ENCODE measurements around the gene UMAD1. TPM values are rescaled to one million over a fixed set of nuclear protein-coding genes. Genes with fewer than 3 reads are reported as not detected.
"Not testable (repeated sequence)": the region's sequence is repeated elsewhere in the genome, so short reads cannot be mapped to it uniquely, and the experiment has no call there.

UMAD1 gene
- total RNA-seq, 4 donors from 2014 or later, result 5.6 to 13.2 (median 12.1) TPM

DNA sequence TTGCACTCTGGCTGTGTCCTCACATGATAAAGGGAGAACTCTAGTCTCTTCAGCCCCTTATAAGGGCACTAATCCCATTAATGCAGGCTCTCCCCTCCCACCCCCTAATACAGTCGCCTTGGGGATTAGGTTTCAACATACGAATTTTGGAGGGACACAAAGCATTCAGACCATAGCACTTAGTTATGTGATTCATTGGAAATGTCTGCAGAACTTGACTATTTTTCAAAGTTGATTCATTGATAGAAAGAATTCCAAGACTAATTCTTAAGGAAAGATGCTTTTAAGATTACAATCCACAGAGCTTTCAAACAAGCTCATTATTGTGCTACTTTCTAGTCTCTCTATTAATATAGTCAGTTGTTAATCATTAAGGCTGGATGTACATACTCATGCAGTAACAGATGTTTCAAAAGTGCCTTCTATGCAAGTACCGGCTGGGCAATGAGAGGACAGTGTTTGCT is 163.2 kb downstream of the UMAD1 start:
- no peak for DNase-seq (ENCODE audit: low spot score)

GRCh38 chr7:7804822-7805221 is 164.3 kb downstream of the UMAD1 start:
- not testable (repeated sequence) for ATAC-seq (ENCODE audit: low FRiP score); DNase-seq (ENCODE audit: low spot score)

More for the DNA sequence above, 163.2 kb downstream of the UMAD1 start:
- TF ChIP-seq, protein P1, sequence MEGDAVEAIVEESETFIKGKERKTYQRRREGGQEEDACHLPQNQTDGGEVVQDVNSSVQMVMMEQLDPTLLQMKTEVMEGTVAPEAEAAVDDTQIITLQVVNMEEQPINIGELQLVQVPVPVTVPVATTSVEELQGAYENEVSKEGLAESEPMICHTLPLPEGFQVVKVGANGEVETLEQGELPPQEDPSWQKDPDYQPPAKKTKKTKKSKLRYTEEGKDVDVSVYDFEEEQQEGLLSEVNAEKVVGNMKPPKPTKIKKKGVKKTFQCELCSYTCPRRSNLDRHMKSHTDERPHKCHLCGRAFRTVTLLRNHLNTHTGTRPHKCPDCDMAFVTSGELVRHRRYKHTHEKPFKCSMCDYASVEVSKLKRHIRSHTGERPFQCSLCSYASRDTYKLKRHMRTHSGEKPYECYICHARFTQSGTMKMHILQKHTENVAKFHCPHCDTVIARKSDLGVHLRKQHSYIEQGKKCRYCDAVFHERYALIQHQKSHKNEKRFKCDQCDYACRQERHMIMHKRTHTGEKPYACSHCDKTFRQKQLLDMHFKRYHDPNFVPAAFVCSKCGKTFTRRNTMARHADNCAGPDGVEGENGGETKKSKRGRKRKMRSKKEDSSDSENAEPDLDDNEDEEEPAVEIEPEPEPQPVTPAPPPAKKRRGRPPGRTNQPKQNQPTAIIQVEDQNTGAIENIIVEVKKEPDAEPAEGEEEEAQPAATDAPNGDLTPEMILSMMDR (IDR thresholded peaks at IDR 0.05), result no peak
- ATAC-seq (ENCODE audit: low FRiP score), result no peak

GRCh38 chr7:7805511-7806153 is 165.1 kb downstream of the UMAD1 start:
- no peak for DNase-seq (ENCODE audit: low spot score)
- ATAC-seq (ENCODE audit: low FRiP score), result no peak
- TF ChIP-seq, protein P1 (IDR thresholded peaks at IDR 0.05), result no peak

DNA sequence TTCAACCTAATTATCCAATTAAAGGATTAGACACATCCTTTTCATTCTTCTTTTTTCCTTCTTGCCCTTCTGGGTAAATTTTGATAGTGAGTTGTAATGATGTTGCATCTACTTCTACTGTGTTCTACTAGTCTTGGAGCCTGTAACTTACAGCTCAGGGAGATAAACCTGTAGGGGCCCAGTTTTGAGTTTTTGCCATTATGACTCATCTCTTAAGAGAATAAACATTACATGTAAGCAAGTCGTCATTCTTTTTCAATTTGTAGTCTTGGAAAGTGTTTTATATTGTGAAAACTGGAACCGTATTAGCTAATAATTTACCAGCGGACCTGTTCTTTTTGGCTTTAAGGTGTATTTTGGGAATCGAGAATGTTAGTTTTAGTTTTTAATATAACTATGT is 167.6 kb downstream of the UMAD1 start:
- no peak for DNase-seq (ENCODE audit: low spot score)
- ATAC-seq (ENCODE audit: low FRiP score), result no peak
- TF ChIP-seq, protein P1 (IDR thresholded peaks at IDR 0.05), result no peak

DNA sequence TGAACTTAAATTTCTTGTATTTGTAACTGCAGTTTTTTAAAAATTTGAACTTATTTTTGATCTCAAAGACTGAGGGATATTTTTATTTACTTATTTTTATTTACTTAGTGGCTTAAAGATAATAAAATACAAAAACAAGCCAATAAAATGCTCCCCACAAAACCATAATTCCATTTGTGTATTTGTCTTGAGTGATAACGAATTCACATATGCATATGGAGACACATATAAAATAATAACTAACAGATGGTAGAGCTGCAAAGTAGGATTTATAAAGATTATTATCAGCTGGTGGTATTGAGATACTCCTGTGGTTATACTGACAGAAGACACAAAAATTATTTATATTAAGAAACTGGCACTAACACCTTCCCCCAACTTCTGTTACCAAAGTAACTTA is 168.1 kb downstream of the UMAD1 start:
- TF ChIP-seq, protein P1 (IDR thresholded peaks at IDR 0.05), result no peak
- no peak for DNase-seq (ENCODE audit: low spot score)
- ATAC-seq (ENCODE audit: low FRiP score), result no peak

DNA sequence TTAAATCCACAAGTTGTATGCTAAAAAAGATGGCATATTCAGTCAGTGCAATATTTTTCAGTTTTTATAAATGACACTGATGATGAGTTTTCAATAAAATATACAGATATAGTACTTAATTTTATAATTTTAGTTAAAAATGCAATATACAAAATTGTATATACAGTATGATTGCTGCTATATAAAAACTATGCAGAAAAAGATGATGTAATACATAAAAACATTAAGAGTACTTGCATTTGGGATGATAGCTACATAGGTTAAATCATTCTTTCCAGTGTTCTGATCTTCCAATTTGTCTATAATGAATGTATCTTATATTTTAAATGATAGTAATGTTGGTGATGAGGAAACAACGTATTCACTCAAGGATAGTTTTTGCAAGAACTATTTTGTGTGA is 169.8 kb downstream of the UMAD1 start:
- DNase-seq (ENCODE audit: low spot score) (no peak), ATAC-seq (ENCODE audit: low FRiP score) (no peak)
- TF ChIP-seq, protein P1 (IDR thresholded peaks at IDR 0.05), result no peak

DNA sequence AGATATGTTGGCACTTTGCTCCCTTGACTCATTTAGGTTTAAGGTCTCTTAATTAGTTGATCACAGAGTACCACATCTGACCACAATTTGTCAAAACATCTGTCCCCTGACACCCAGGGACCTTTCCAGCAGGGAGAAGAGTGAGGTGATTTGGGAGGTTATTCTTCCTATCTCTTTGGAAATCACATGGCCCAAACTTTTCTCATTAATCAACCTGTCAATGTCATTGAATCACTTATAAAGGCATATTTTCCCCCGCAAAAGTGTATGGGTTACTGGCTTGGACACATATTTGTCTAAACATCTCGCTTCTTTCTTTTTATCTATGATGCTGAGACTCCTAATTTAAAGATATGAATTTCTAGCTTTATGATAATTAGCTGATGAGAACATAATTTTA is 170.3 kb downstream of the UMAD1 start:
- TF ChIP-seq, protein P1 (IDR thresholded peaks at IDR 0.05), result no peak
- ATAC-seq (ENCODE audit: low FRiP score) (no peak), DNase-seq (ENCODE audit: low spot score) (no peak)
